DOHH2 (cell line): ENCODE data around the gene POMZP3.
"Not testable (repeated sequence)": the region's sequence is repeated elsewhere in the genome, so short reads cannot be mapped to it uniquely, and the experiment has no call there.

Experiments used
- H3F3A ChIP-seq: fragments of 200-600 bp; sonication (generic), shearing (Covaris generic); 2 replicates; pipeline ENCODE4 v1.6.0; 2016; ENCODE audit warnings: antibody characterized with exemption, mild to moderate bottlenecking; ENCODE audit not compliant: control insufficient read depth, insufficient read depth
- H3K27ac ChIP-seq: fragments of 200-600 bp; sonication (generic); 2 replicates; pipeline ENCODE4 v1.5.1; 2014; ENCODE audit warnings: low read depth, mild to moderate bottlenecking, low read length, moderate library complexity
- H3K27me3 ChIP-seq: fragments of 200-600 bp; sonication (generic); 2 replicates; pipeline ENCODE4 v1.6.1; 2014; ENCODE audit warnings: mild to moderate bottlenecking, low read length, mixed read lengths; ENCODE audit not compliant: control insufficient read depth
- H3K36me3 ChIP-seq: fragments of 200-600 bp; sonication (generic); 2 replicates; pipeline ENCODE4 v1.6.1; 2014; ENCODE audit warnings: mild to moderate bottlenecking, low read length, moderate library complexity, mixed read lengths; ENCODE audit not compliant: control insufficient read depth
- H3K4me1 ChIP-seq: fragments of 200-600 bp; sonication (generic); 2 replicates; pipeline ENCODE4 v1.6.1; 2014; ENCODE audit warnings: mild to moderate bottlenecking, low read length, mixed read lengths; ENCODE audit not compliant: control insufficient read depth
- H3K4me2 ChIP-seq: fragments of 200-600 bp; sonication (generic); 2 replicates; pipeline ENCODE4 v1.6.0; 2014; ENCODE audit warnings: mild to moderate bottlenecking, low read length, moderate library complexity
- H3K4me3 ChIP-seq: fragments of 200-600 bp; sonication (generic); 2 replicates; pipeline ENCODE4 v1.5.1; 2014; ENCODE audit warnings: mild to moderate bottlenecking, low read length, mixed read lengths
- H3K79me2 ChIP-seq: fragments of 200-600 bp; sonication (generic); 2 replicates; pipeline ENCODE4 v1.6.1; 2014; ENCODE audit warnings: mild to moderate bottlenecking, low read length, mixed read lengths; ENCODE audit not compliant: control insufficient read depth
- H3K9me2 ChIP-seq: fragments of 200-600 bp; sonication (generic); replicated peaks from 2 replicates; pipeline ENCODE4 v1.6.1; 2014; ENCODE audit warnings: mild to moderate bottlenecking, low read length, mixed read lengths; ENCODE audit not compliant: control insufficient read depth
- H3K9me3 ChIP-seq: fragments of 200-600 bp; sonication (generic); 2 replicates; pipeline ENCODE4 v1.6.1; 2014; ENCODE audit warnings: antibody characterized with exemption, low read length, mixed read lengths; ENCODE audit not compliant: control insufficient read depth, insufficient read depth
- H4K20me1 ChIP-seq: fragments of 200-600 bp; sonication (generic); 2 replicates; pipeline ENCODE4 v1.6.0; 2014; ENCODE audit warnings: low read depth, mild to moderate bottlenecking, antibody characterized with exemption, low read length, moderate library complexity; ENCODE audit not compliant: control insufficient read depth, insufficient read depth

POMZP3 gene

DNA sequence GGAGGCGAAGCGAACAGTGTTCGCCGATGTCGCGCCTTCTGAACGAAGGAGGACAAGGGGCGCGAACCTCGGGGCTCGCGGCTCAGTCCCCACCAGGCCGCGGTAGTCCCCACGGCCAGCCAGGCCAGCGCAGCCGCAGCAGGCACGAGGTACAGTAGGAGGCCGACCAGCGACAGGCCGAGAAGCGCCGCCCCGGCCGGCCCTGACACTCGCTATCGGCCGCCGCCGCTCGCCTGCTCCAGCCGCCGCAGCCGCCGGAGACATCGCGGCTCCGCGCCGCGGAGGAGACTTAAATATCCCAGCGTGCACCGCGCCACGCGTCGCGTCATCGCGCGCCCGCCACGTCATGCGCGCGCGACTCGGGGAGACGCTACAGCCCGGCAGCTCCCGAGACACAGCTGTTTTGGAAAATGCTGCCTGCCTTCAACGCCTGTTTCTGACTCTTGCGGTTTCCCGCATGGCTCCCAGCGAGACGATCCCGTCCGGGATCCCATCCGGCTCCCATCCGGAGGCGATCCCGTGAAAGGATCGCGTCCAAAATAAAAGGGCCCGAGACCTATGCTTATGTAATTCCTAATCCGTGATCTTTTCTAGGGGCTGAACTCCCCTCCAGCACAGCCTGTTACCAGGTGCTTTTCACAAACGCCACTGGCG, at the start of gene POMZP3:
TSS of gene POMZP3 (minus strand) at position 291 of the 654 bp plus-strand sequence. CDS start 1,215 bp downstream, outside the sequence.
- H3K36me3 ChIP-seq: peaks cover 14% of the 10 kb centered on the region
- H3K4me1 ChIP-seq, H3K27me3 ChIP-seq, H4K20me1 ChIP-seq, H3K9me2 ChIP-seq, H3K9me3 ChIP-seq, H3K27ac ChIP-seq, H3F3A ChIP-seq: not testable (repeated sequence)
- H3K4me2 ChIP-seq: peak within 1 kb of the TSS; percentile 76
- peaks cover 13% of the 10 kb centered on the region for H3K79me2 ChIP-seq
- H3K4me3 ChIP-seq: peak within 1 kb of the TSS; percentile 82

- not testable (repeated sequence) for H3F3A ChIP-seq, H3K9me3 ChIP-seq, H3K79me2 ChIP-seq, H3K4me1 ChIP-seq, H4K20me1 ChIP-seq, H3K9me2 ChIP-seq, H3K4me3 ChIP-seq, H3K27me3 ChIP-seq, H3K36me3 ChIP-seq, H3K4me2 ChIP-seq, H3K27ac ChIP-seq
Measured at GRCh38 chr7:76675783-76676182, 48.7 kb upstream of the POMZP3 start.

DNA sequence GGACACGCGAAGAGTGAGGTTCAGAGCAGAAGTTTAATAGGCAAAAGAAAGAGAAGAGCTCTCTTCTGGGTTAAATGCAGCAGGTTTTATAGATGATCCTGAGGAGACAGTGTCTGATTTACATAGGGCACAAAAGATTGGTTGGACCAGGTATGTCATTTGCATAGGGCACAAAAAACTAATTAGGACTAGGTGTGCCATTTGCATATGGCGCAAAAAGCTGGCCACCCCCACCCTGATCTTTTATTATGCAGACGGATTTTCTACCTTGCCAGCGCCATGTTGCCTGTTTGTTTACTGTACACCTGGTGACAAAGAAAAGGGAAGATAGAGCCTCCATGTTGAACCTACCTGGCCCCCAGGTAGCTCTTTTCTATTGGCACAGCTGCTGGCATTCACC, 46.3 kb upstream of the POMZP3 start:
- not testable (repeated sequence) for H3K27me3 ChIP-seq, H3K4me2 ChIP-seq, H3F3A ChIP-seq, H3K79me2 ChIP-seq, H3K9me3 ChIP-seq, H3K27ac ChIP-seq, H4K20me1 ChIP-seq, H3K36me3 ChIP-seq, H3K4me3 ChIP-seq, H3K4me1 ChIP-seq, H3K9me2 ChIP-seq

DNA sequence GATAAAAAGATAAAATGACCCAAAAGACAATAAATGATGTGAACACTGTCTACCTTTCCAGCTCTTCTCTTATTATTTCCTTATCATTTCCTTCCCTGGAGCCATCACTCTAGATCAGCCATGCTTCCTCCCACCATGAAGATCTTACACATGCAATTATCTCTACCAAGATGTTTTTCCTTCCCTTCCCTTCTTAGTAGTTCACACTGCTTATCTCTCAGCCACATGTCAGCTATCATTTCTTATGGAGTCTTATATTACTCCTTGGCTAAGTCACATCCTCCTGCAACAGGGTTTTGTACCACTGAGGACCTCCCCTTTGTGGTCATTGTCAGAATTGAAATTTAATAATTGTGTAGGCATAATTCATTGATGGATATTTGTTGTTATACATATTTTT, 32.1 kb upstream of the POMZP3 start:
- not testable (repeated sequence) for H3K27me3 ChIP-seq, H3K36me3 ChIP-seq, H3K4me3 ChIP-seq, H3F3A ChIP-seq, H3K9me3 ChIP-seq, H3K9me2 ChIP-seq, H3K27ac ChIP-seq, H4K20me1 ChIP-seq, H3K4me1 ChIP-seq, H3K79me2 ChIP-seq, H3K4me2 ChIP-seq

- H3F3A ChIP-seq, H3K9me2 ChIP-seq, H3K27ac ChIP-seq, H3K4me1 ChIP-seq, H3K27me3 ChIP-seq, H3K4me3 ChIP-seq, H3K4me2 ChIP-seq, H3K36me3 ChIP-seq, H3K9me3 ChIP-seq, H4K20me1 ChIP-seq, H3K79me2 ChIP-seq: not testable (repeated sequence)
Measured at GRCh38 chr7:76656425-76656824, 29.3 kb upstream of the POMZP3 start.

DNA sequence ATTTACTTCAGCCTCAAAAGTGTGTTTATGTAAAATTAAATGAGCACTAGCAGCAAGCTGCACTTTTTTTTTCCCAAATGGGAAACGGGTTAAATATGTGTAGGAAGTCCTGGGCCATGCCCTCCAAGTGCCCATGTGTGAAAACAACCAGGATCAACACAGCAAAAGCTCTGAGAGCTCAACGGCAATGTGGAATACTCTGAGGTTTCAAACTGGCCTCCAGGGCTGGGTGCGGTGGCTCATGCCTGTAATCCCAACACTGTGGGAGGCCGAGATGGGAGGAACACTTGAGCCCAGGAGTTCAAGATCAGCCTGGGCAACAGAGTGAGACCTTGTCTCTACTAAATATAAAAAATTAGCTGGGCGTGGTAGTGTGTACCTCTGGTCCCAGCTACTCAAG, 15.5 kb upstream of the POMZP3 start:
- H3K9me2 ChIP-seq, H3K79me2 ChIP-seq, H3K27ac ChIP-seq, H3K27me3 ChIP-seq, H3K9me3 ChIP-seq, H3K4me1 ChIP-seq, H3K4me3 ChIP-seq, H4K20me1 ChIP-seq, H3F3A ChIP-seq, H3K36me3 ChIP-seq, H3K4me2 ChIP-seq: not testable (repeated sequence)
